Esophagus squamous epithelium (tissue), 5 donors: Measurements from ENCODE around the gene TIMM22. TPM values are rescaled to one million over a fixed set of nuclear protein-coding genes. Genes with fewer than 3 reads are reported as not detected.

ENCODE experiments used
- DNase-seq: peaks from one replicate; lab custom pipeline; 2025; lab: John Stamatoyannopoulos, UW
- H3K27ac ChIP-seq, 4 donors: fragments of 200-600 bp; sonication (generic); one replicate each; pipeline ENCODE4 v1.5.1; 2016 to 2019; ENCODE audit warnings: mild to moderate bottlenecking in 1 of 4
- H3K27me3 ChIP-seq, 4 donors: fragments of 200-600 bp; sonication (generic); 1 replicate in 3 of 4; 2 replicates in 1 of 4; pipeline versions ENCODE4 v1.5.1 to v1.6.0; 2017 to 2021; ENCODE audit warnings: antibody characterized with exemption in 1 of 4
- H3K36me3 ChIP-seq, 3 donors: fragments of 200-600 bp; sonication (generic); one replicate each; pipeline ENCODE4 v1.5.1; 2016 to 2019
- H3K4me1 ChIP-seq, 3 donors: fragments of 200-600 bp; sonication (generic); one replicate each; pipeline ENCODE4 v1.5.1; 2017 to 2019
- H3K4me3 ChIP-seq, 4 donors: fragments of 200-600 bp; sonication (generic); 1 replicate in 3 of 4; 2 replicates in 1 of 4; pipeline ENCODE4 v1.5.1; 2016 to 2019; ENCODE audit warnings: mild to moderate bottlenecking in 2 of 4, moderate library complexity in 1 of 4
- H3K9me3 ChIP-seq, 3 donors: fragments of 200-600 bp; sonication (generic); one replicate each; pipeline ENCODE4 v1.5.1; 2016 to 2019
- CTCF ChIP-seq, 6 experiments: fragments of 450-650 bp in 4 of 6; fragments of 200-600 bp in 2 of 6; sonication (generic) in 2 of 6; IDR thresholded peaks; one replicate each; pipeline ENCODE4 v1.5.1; 2016 to 2019; ENCODE audit warnings: antibody characterized with exemption in 6 of 6, mild to moderate bottlenecking in 4 of 6, moderate library complexity in 4 of 6
- POLR2A ChIP-seq, 4 donors: fragments of 450-650 bp; IDR thresholded peaks; one replicate each; pipeline ENCODE4 v1.6.1; 2017; ENCODE audit warnings: antibody characterized with exemption in 4 of 4, mild to moderate bottlenecking in 4 of 4, moderate library complexity in 3 of 4
- WGBS, 2 donors: methylation state at CpG; one replicate each; pipeline ENCODE4 v1.1.5; 2018; 5-methylcytosine and 5-hydroxymethylcytosine counted together
- intact Hi-C: fragments of 100-400 bp; cut with DNase I; formaldehyde crosslinking; loops from one replicate; pipeline ENCODE4 v1.15.0; 2022
- total RNA-seq, 4 donors: library from RNA; depleted of rRNA; stranded (reverse); fragments of >200 nt; gene quantifications; one replicate each; pipeline ENCODE4 v1.1.0, GENCODE V29; 2016
- donor health status: DM: yes; HTN: yes; CAD: no.

TIMM22 gene
- total RNA-seq, 4 donors from 2014 or later: 7.7 to 18.5 (median 11.8) TPM

GRCh38 chr17:958712-959451 lies 38.0 kb upstream of the TIMM22 start:
- Histone ChIP-seq H3K4me3 (no peak overlapping the region), H3K27me3 (no peaks in the 10 kb centered on the region), H3K36me3 (peaks cover 0 to 13% (median 0%) of the 10 kb centered on the region in 3 donors), H3K4me1 (peaks cover 3 to 37% (median 6%) of the 10 kb centered on the region in 3 donors), H3K27ac (peak overlapping the region in 2 of 4 donors; percentile 34 to 57), H3K9me3 (no peaks in the 10 kb centered on the region)
- DNase-seq: no peak
- no peak for TF ChIP-seq CTCF (IDR thresholded peaks at IDR 0.05)
- TF ChIP-seq POLR2A (IDR thresholded peaks at IDR 0.05): no peak
- intact Hi-C loops: no loop called here
- whole genome bisulfite sequencing, 2 donors: 80 to 92% methylated on average over 20 of the region's 31 CpGs

- TF ChIP-seq CTCF (IDR thresholded peaks at IDR 0.05): no peak
- TF ChIP-seq POLR2A (IDR thresholded peaks at IDR 0.05): no peak
- no peak for DNase-seq
- WGBS, 2 donors: 55 to 79% methylated on average over 8 of the region's 8 CpGs
- Histone ChIP-seq H3K4me3 (no peak overlapping the region), H3K9me3 (no peaks in the 10 kb centered on the region), H3K27me3 (no peaks in the 10 kb centered on the region), H3K36me3 (peaks cover 0 to 13% (median 0%) of the 10 kb centered on the region in 3 donors), H3K27ac (no peak overlapping the region), H3K4me1 (peaks cover 0 to 39% (median 5%) of the 10 kb centered on the region in 3 donors)
- intact Hi-C loops: no loop called here
Observed at GRCh38 chr17:962166-962565, 34.8 kb upstream of the TIMM22 start.

GRCh38 chr17:962670-963069 lies 34.3 kb upstream of the TIMM22 start:
- Histone ChIP-seq H3K36me3 (peaks cover 0 to 11% (median 0%) of the 10 kb centered on the region in 3 donors), H3K4me1 (peaks cover 0 to 37% (median 5%) of the 10 kb centered on the region in 3 donors), H3K27ac (no peak overlapping the region), H3K4me3 (no peak overlapping the region), H3K9me3 (no peaks in the 10 kb centered on the region), H3K27me3 (no peaks in the 10 kb centered on the region)
- intact Hi-C loops: no loop called here
- WGBS, 2 donors: 75 to 79% methylated on average over 5 to 11 of the region's 11 CpGs
- no peak for DNase-seq
- no peak for TF ChIP-seq POLR2A (IDR thresholded peaks at IDR 0.05)
- no peak for TF ChIP-seq CTCF (IDR thresholded peaks at IDR 0.05)

- no peaks in the 10 kb centered on the region for H3K36me3 ChIP-seq
- intact Hi-C loops: no loop called here
- DNase-seq: no peak
- no peak for TF ChIP-seq CTCF (IDR thresholded peaks at IDR 0.05)
- no peak for TF ChIP-seq POLR2A (IDR thresholded peaks at IDR 0.05)
- peak overlapping the region in 3 of 4 donors; percentile 41 to 54 (median 54) for H3K27ac ChIP-seq
- no peak overlapping the region for H3K4me3 ChIP-seq
- 64 to 77% methylated on average over 14 of the region's 14 CpGs for WGBS, 2 donors
- H3K4me1 ChIP-seq: peaks cover 0 to 45% (median 5%) of the 10 kb centered on the region in 3 donors
- no peaks in the 10 kb centered on the region for H3K9me3 ChIP-seq
- no peaks in the 10 kb centered on the region for H3K27me3 ChIP-seq
Observed at GRCh38 chr17:964876-965275, 32.1 kb upstream of the TIMM22 start.

- Histone ChIP-seq H3K27ac (peak overlapping the region in 3 of 4 donors; percentile 41 to 54 (median 54)), H3K4me3 (no peak overlapping the region), H3K36me3 (no peaks in the 10 kb centered on the region), H3K4me1 (peaks cover 0 to 50% (median 5%) of the 10 kb centered on the region in 3 donors), H3K9me3 (no peaks in the 10 kb centered on the region), H3K27me3 (no peaks in the 10 kb centered on the region)
- intact Hi-C loops: no loop called here
- DNase-seq: no peak
- WGBS, 2 donors: 55 to 65% methylated on average over 10 of the region's 12 CpGs
- TF ChIP-seq POLR2A (IDR thresholded peaks at IDR 0.05) (no peak), CTCF (IDR thresholded peaks at IDR 0.05) (no peak)
Observed at GRCh38 chr17:965311-965989, 31.5 kb upstream of the TIMM22 start.
